ENCODE data around the gene CASP10. TPM values are rescaled to one million over a fixed set of nuclear protein-coding genes. Genes with fewer than 3 reads are reported as not detected.
"Not testable (repeated sequence)": the region's sequence is repeated elsewhere in the genome, so short reads cannot be mapped to it uniquely, and the experiment has no call there.

The CASP10 gene
- total RNA-seq, 1 donor from 2014 or later = 9.0 TPM

DNA sequence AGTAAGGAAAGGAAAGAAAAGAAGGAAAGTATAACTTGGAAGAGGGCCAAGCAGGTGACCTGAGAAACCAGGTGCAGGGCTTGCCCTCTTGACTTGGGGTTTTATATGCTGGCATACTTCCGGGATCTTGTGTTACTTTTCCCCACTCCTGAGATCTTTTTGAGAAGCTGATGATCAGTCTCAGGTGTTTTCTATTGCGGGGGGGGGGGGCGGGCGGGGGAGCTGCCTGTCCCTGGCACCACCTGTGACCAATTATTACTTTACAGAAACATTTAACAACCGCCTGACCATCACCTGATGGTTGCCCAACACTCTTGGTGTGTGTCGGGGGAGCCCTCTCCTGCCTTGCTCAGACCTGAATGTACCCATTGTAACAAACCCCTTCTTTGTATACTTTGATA lies 6.9 kb upstream of the CASP10 start:
- Mint-ChIP-seq H3K36me3 (ENCODE audit: insufficient read depth) (no peaks in the 10 kb centered on the region), H3K4me3 (ENCODE audit: low read depth) (no peak overlapping the region), H3K4me1 (ENCODE audit: low read depth) (no peaks in the 10 kb centered on the region), H3K9me3 (ENCODE audit: low read depth) (peaks cover 7% of the 10 kb centered on the region), H3K27me3 (no peaks in the 10 kb centered on the region), H3K27ac (no peak overlapping the region)
- no peak for DNase-seq (ENCODE audit: low spot score, unreplicated experiment)
- TF ChIP-seq, protein P1, sequence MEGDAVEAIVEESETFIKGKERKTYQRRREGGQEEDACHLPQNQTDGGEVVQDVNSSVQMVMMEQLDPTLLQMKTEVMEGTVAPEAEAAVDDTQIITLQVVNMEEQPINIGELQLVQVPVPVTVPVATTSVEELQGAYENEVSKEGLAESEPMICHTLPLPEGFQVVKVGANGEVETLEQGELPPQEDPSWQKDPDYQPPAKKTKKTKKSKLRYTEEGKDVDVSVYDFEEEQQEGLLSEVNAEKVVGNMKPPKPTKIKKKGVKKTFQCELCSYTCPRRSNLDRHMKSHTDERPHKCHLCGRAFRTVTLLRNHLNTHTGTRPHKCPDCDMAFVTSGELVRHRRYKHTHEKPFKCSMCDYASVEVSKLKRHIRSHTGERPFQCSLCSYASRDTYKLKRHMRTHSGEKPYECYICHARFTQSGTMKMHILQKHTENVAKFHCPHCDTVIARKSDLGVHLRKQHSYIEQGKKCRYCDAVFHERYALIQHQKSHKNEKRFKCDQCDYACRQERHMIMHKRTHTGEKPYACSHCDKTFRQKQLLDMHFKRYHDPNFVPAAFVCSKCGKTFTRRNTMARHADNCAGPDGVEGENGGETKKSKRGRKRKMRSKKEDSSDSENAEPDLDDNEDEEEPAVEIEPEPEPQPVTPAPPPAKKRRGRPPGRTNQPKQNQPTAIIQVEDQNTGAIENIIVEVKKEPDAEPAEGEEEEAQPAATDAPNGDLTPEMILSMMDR (IDR thresholded peaks at IDR 0.05; ENCODE audit: unreplicated experiment) = no peak

DNA sequence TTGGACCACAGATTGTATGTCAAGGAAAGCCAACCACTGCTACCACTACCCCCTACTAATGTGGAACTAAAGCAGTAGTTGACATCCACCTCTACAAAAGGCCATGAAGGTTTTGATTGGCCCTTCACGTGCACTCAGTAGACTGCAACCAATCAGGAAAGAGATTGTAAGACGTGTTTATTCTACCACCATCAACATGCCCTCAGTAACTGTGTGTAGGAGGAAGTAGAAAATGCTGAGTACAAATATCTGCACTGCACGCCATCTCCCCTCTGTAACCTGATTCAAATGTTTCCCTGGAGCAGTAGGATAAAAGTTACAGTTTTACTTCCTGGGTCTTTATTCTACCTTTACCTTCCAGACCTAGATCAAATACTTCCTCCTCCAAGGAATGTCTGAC lies 2.9 kb upstream of the CASP10 start:
- DNase-seq (ENCODE audit: low spot score, unreplicated experiment) = no peak
- no peaks in the 10 kb centered on the region for H3K27me3 Mint-ChIP-seq
- no peak overlapping the region for H3K27ac Mint-ChIP-seq
- TF ChIP-seq, protein P1 (IDR thresholded peaks at IDR 0.05; ENCODE audit: unreplicated experiment) = no peak
- peaks cover 17% of the 10 kb centered on the region for H3K4me1 Mint-ChIP-seq (ENCODE audit: low read depth)
- H3K4me3 Mint-ChIP-seq (ENCODE audit: low read depth) = no peak overlapping the region
- peaks cover 7% of the 10 kb centered on the region for H3K9me3 Mint-ChIP-seq (ENCODE audit: low read depth)
- H3K36me3 Mint-ChIP-seq (ENCODE audit: insufficient read depth) = no peaks in the 10 kb centered on the region

GRCh38 chr2:201183365-201183727 lies 405 bp downstream of the CASP10 start:
- peak overlapping the region; percentile 95 for H3K27ac Mint-ChIP-seq
- H3K27me3 Mint-ChIP-seq = no peaks in the 10 kb centered on the region
- TF ChIP-seq, protein P1 (IDR thresholded peaks at IDR 0.05; ENCODE audit: unreplicated experiment) = no peak
- peaks cover 6% of the 10 kb centered on the region for H3K36me3 Mint-ChIP-seq (ENCODE audit: insufficient read depth)
- peak overlapping the region; percentile 76 for H3K4me3 Mint-ChIP-seq (ENCODE audit: low read depth)
- peaks cover 6% of the 10 kb centered on the region for H3K9me3 Mint-ChIP-seq (ENCODE audit: low read depth)
- no peak for DNase-seq (ENCODE audit: low spot score, unreplicated experiment)
- peaks cover 29% of the 10 kb centered on the region for H3K4me1 Mint-ChIP-seq (ENCODE audit: low read depth)

DNA sequence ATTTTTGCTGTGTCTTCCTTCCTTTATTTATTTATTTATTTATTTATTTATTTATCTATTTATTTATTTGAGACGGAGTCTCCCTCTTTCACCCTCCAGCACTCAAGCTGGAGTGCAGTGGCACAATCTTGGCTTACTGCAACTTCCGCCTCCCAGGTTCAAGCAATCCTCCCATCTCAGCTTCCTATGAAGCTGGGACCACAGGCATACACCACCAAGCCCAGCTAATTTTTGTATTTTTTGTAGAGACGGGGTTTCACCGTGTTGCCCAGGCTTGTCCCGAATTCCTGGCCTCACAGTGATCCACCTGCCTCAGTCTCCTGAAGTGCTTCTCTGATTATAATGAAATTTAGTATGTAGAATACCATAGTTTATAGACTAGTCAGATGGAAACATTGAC lies 894 bp downstream of the CASP10 start:
- H3K27ac Mint-ChIP-seq; H3K27me3 Mint-ChIP-seq; H3K36me3 Mint-ChIP-seq (ENCODE audit: insufficient read depth); H3K9me3 Mint-ChIP-seq (ENCODE audit: low read depth); DNase-seq (ENCODE audit: low spot score, unreplicated experiment): not testable (repeated sequence)
- H3K4me1 Mint-ChIP-seq (ENCODE audit: low read depth) = peaks cover 29% of the 10 kb centered on the region
- H3K4me3 Mint-ChIP-seq (ENCODE audit: low read depth) = peak overlapping the region; percentile 68

- Mint-ChIP-seq H3K4me1 (ENCODE audit: low read depth) (peaks cover 29% of the 10 kb centered on the region), H3K4me3 (ENCODE audit: low read depth) (peak overlapping the region; percentile 68)
- not testable (repeated sequence) for H3K27me3 Mint-ChIP-seq; H3K36me3 Mint-ChIP-seq (ENCODE audit: insufficient read depth); H3K27ac Mint-ChIP-seq; DNase-seq (ENCODE audit: low spot score, unreplicated experiment); H3K9me3 Mint-ChIP-seq (ENCODE audit: low read depth)
Observed at GRCh38 chr2:201184248-201184647, 1.3 kb downstream of the CASP10 start.

- Mint-ChIP-seq H3K36me3 (ENCODE audit: insufficient read depth) (peaks cover 10% of the 10 kb centered on the region), H3K4me3 (ENCODE audit: low read depth) (no peak overlapping the region), H3K27ac (peak overlapping the region; percentile 21), H3K9me3 (ENCODE audit: low read depth) (peaks cover 3% of the 10 kb centered on the region), H3K27me3 (no peaks in the 10 kb centered on the region), H3K4me1 (ENCODE audit: low read depth) (peaks cover 29% of the 10 kb centered on the region)
- no peak for DNase-seq (ENCODE audit: low spot score, unreplicated experiment)
- TF ChIP-seq, protein P1 (IDR thresholded peaks at IDR 0.05; ENCODE audit: unreplicated experiment) = no peak
Observed at GRCh38 chr2:201185863-201186262, 2.9 kb downstream of the CASP10 start.
